ENCODE results near the gene GCSAM.

GCSAM gene

GRCh38 chr3:112115161-112115739 lies 17.8 kb downstream of the GCSAM start:
- no peak overlapping the region for H2BK15ac ChIP-seq (ENCODE audit: low read depth, poor library complexity, severe bottlenecking)
- no peak overlapping the region for H3K4ac ChIP-seq (ENCODE audit: low read depth in 1 of 2, low read length in 2 of 2)
- no peak overlapping the region for H3K18ac ChIP-seq (ENCODE audit: low read depth in 1 of 2, low read length in 2 of 2)
- H3K4me2 ChIP-seq (ENCODE audit: low read length, poor library complexity, severe bottlenecking) = no peak overlapping the region
- no peaks in the 10 kb centered on the region for H3K9me3 ChIP-seq (ENCODE audit: control insufficient read depth, low read length)
- H3K4me1 ChIP-seq (ENCODE audit: control insufficient read depth, insufficient read depth, low read depth, low read length) = no peaks in the 10 kb centered on the region
- WGBS = 97% methylated on average over 5 of the region's 6 CpGs
- H3K23ac ChIP-seq (ENCODE audit: low read length in 2 of 2) = peak overlapping the region in 1 of 2 experiments; percentile 17
- H2AK5ac ChIP-seq (ENCODE audit: low read length, severe bottlenecking) = no peak overlapping the region
- H3K14ac ChIP-seq (ENCODE audit: low read length in 2 of 2) = no peak overlapping the region
- H3K27me3 ChIP-seq (ENCODE audit: control insufficient read depth in 1 of 2, insufficient read depth in 1 of 2, low read length in 2 of 2) = no peaks in the 10 kb centered on the region
- H3K4me3 ChIP-seq (ENCODE audit: insufficient read depth in 1 of 2, low read depth in 1 of 2, low read length in 2 of 2) = no peak overlapping the region
- H4K91ac ChIP-seq (ENCODE audit: low read length) = no peak overlapping the region
- H2BK120ac ChIP-seq (ENCODE audit: low read depth, low read length) = no peak overlapping the region
- H2BK5ac ChIP-seq (ENCODE audit: low read depth, low read length, poor library complexity, severe bottlenecking) = no peak overlapping the region
- no peak overlapping the region for H4K8ac ChIP-seq (ENCODE audit: low read length)
- H3K27ac ChIP-seq (ENCODE audit: low read length, poor library complexity, severe bottlenecking) = no peak overlapping the region
- no peak overlapping the region for H2AFZ ChIP-seq (ENCODE audit: low read depth, low read length)
- no peak for DNase-seq
- peaks cover 29% of the 10 kb centered on the region for H3K79me1 ChIP-seq (replicated peaks; ENCODE audit: low read length, poor library complexity, severe bottlenecking)
- peaks cover 19 to 31% of the 10 kb centered on the region in 2 experiments for H3K36me3 ChIP-seq (ENCODE audit: control insufficient read depth in 1 of 2, insufficient read depth in 2 of 2, low read depth in 1 of 2, low read length in 2 of 2)
- H2BK12ac ChIP-seq (ENCODE audit: low read length in 2 of 2) = no peak overlapping the region
- no peak overlapping the region for H3K9ac ChIP-seq (ENCODE audit: low read length)

- Histone ChIP-seq H2AFZ (ENCODE audit: low read depth, low read length) (no peak overlapping the region), H4K91ac (ENCODE audit: low read length) (no peak overlapping the region), H3K9ac (ENCODE audit: low read length) (no peak overlapping the region), H2BK12ac (ENCODE audit: low read length in 2 of 2) (no peak overlapping the region), H2AK5ac (ENCODE audit: low read length, severe bottlenecking) (no peak overlapping the region), H3K9me3 (ENCODE audit: control insufficient read depth, low read length) (no peaks in the 10 kb centered on the region), H2BK15ac (ENCODE audit: low read depth, poor library complexity, severe bottlenecking) (no peak overlapping the region), H3K4me2 (ENCODE audit: low read length, poor library complexity, severe bottlenecking) (no peak overlapping the region), H3K14ac (ENCODE audit: low read length in 2 of 2) (no peak overlapping the region), H4K8ac (ENCODE audit: low read length) (no peak overlapping the region), H3K4me3 (ENCODE audit: insufficient read depth in 1 of 2, low read depth in 1 of 2, low read length in 2 of 2) (no peak overlapping the region), H2BK120ac (ENCODE audit: low read depth, low read length) (no peak overlapping the region), H3K27me3 (ENCODE audit: control insufficient read depth in 1 of 2, insufficient read depth in 1 of 2, low read length in 2 of 2) (no peaks in the 10 kb centered on the region), H3K79me1 (replicated peaks; ENCODE audit: low read length, poor library complexity, severe bottlenecking) (peaks cover 25% of the 10 kb centered on the region), H3K4ac (ENCODE audit: low read depth in 1 of 2, low read length in 2 of 2) (no peak overlapping the region), H3K27ac (ENCODE audit: low read length, poor library complexity, severe bottlenecking) (no peak overlapping the region), H3K18ac (ENCODE audit: low read depth in 1 of 2, low read length in 2 of 2) (no peak overlapping the region), H3K23ac (ENCODE audit: low read length in 2 of 2) (no peak overlapping the region), H2BK5ac (ENCODE audit: low read depth, low read length, poor library complexity, severe bottlenecking) (no peak overlapping the region), H3K4me1 (ENCODE audit: control insufficient read depth, insufficient read depth, low read depth, low read length) (no peaks in the 10 kb centered on the region), H3K36me3 (ENCODE audit: control insufficient read depth in 1 of 2, insufficient read depth in 2 of 2, low read depth in 1 of 2, low read length in 2 of 2) (peaks cover 19 to 26% of the 10 kb centered on the region in 2 experiments)
- no peak for DNase-seq
- WGBS = 92% methylated on average over 2 of the region's 6 CpGs
Measured at GRCh38 chr3:112114576-112115160, 18.4 kb downstream of the GCSAM start.

GRCh38 chr3:112111785-112112402 lies 21.2 kb downstream of the GCSAM start:
- no peak overlapping the region for H2BK15ac ChIP-seq (ENCODE audit: low read depth, poor library complexity, severe bottlenecking)
- H4K8ac ChIP-seq (ENCODE audit: low read length) = no peak overlapping the region
- DNase-seq = peak; percentile 60
- peaks cover 3% of the 10 kb centered on the region for H3K4me1 ChIP-seq (ENCODE audit: control insufficient read depth, insufficient read depth, low read depth, low read length)
- H3K9ac ChIP-seq (ENCODE audit: low read length) = no peak overlapping the region
- H3K27me3 ChIP-seq (ENCODE audit: control insufficient read depth in 1 of 2, insufficient read depth in 1 of 2, low read length in 2 of 2) = no peaks in the 10 kb centered on the region
- no peak overlapping the region for H3K4me3 ChIP-seq (ENCODE audit: insufficient read depth in 1 of 2, low read depth in 1 of 2, low read length in 2 of 2)
- no peak overlapping the region for H2BK120ac ChIP-seq (ENCODE audit: low read depth, low read length)
- H2BK5ac ChIP-seq (ENCODE audit: low read depth, low read length, poor library complexity, severe bottlenecking) = no peak overlapping the region
- no peak overlapping the region for H3K4me2 ChIP-seq (ENCODE audit: low read length, poor library complexity, severe bottlenecking)
- H3K18ac ChIP-seq (ENCODE audit: low read depth in 1 of 2, low read length in 2 of 2) = no peak overlapping the region
- no peak overlapping the region for H2AK5ac ChIP-seq (ENCODE audit: low read length, severe bottlenecking)
- no peak overlapping the region for H2BK12ac ChIP-seq (ENCODE audit: low read length in 2 of 2)
- H3K27ac ChIP-seq (ENCODE audit: low read length, poor library complexity, severe bottlenecking) = no peak overlapping the region
- H4K91ac ChIP-seq (ENCODE audit: low read length) = no peak overlapping the region
- peaks cover 12 to 23% of the 10 kb centered on the region in 2 experiments for H3K36me3 ChIP-seq (ENCODE audit: control insufficient read depth in 1 of 2, insufficient read depth in 2 of 2, low read depth in 1 of 2, low read length in 2 of 2)
- WGBS = 39% methylated on average over 3 of the region's 3 CpGs
- H3K79me1 ChIP-seq (replicated peaks; ENCODE audit: low read length, poor library complexity, severe bottlenecking) = peaks cover 30% of the 10 kb centered on the region
- no peak overlapping the region for H2AFZ ChIP-seq (ENCODE audit: low read depth, low read length)
- no peak overlapping the region for H3K23ac ChIP-seq (ENCODE audit: low read length in 2 of 2)
- H3K9me3 ChIP-seq (ENCODE audit: control insufficient read depth, low read length) = no peaks in the 10 kb centered on the region
- H3K4ac ChIP-seq (ENCODE audit: low read depth in 1 of 2, low read length in 2 of 2) = no peak overlapping the region
- H3K14ac ChIP-seq (ENCODE audit: low read length in 2 of 2) = no peak overlapping the region

GRCh38 chr3:112109322-112109721 lies 23.7 kb downstream of the GCSAM start:
- Histone ChIP-seq H3K27me3 (ENCODE audit: control insufficient read depth in 1 of 2, insufficient read depth in 1 of 2, low read length in 2 of 2) (no peaks in the 10 kb centered on the region), H4K8ac (ENCODE audit: low read length) (no peak overlapping the region), H3K18ac (ENCODE audit: low read depth in 1 of 2, low read length in 2 of 2) (no peak overlapping the region), H3K14ac (ENCODE audit: low read length in 2 of 2) (no peak overlapping the region), H3K9me3 (ENCODE audit: control insufficient read depth, low read length) (no peaks in the 10 kb centered on the region), H3K4ac (ENCODE audit: low read depth in 1 of 2, low read length in 2 of 2) (no peak overlapping the region), H3K36me3 (ENCODE audit: control insufficient read depth in 1 of 2, insufficient read depth in 2 of 2, low read depth in 1 of 2, low read length in 2 of 2) (peaks cover 14 to 25% of the 10 kb centered on the region in 2 experiments), H3K9ac (ENCODE audit: low read length) (no peak overlapping the region), H2AK5ac (ENCODE audit: low read length, severe bottlenecking) (no peak overlapping the region), H3K4me1 (ENCODE audit: control insufficient read depth, insufficient read depth, low read depth, low read length) (peaks cover 3% of the 10 kb centered on the region), H3K79me1 (replicated peaks; ENCODE audit: low read length, poor library complexity, severe bottlenecking) (peaks cover 29% of the 10 kb centered on the region), H2BK120ac (ENCODE audit: low read depth, low read length) (no peak overlapping the region), H3K23ac (ENCODE audit: low read length in 2 of 2) (no peak overlapping the region), H3K4me2 (ENCODE audit: low read length, poor library complexity, severe bottlenecking) (no peak overlapping the region), H3K27ac (ENCODE audit: low read length, poor library complexity, severe bottlenecking) (no peak overlapping the region), H2BK15ac (ENCODE audit: low read depth, poor library complexity, severe bottlenecking) (no peak overlapping the region), H3K4me3 (ENCODE audit: insufficient read depth in 1 of 2, low read depth in 1 of 2, low read length in 2 of 2) (no peak overlapping the region), H2AFZ (ENCODE audit: low read depth, low read length) (no peak overlapping the region), H2BK12ac (ENCODE audit: low read length in 2 of 2) (no peak overlapping the region), H4K91ac (ENCODE audit: low read length) (no peak overlapping the region), H2BK5ac (ENCODE audit: low read depth, low read length, poor library complexity, severe bottlenecking) (no peak overlapping the region)
- no peak for DNase-seq
- 79% methylated on average over 2 of the region's 5 CpGs for WGBS

Data from mesenchymal stem cell (in vitro differentiated cells and primary cell).